DMS53 treated with DMSO at 0.1 percent for 48 hours (cell line): ENCODE data around the gene SHISA6.

Source experiments
- DNase-seq: peaks from one replicate; lab custom pipeline; 2025; ENCODE audit not compliant: unreplicated experiment; lab: John Stamatoyannopoulos, UW

Gene SHISA6

GRCh38 chr17:11430751-11431150, 189.7 kb downstream of the SHISA6 start:
- DNase-seq, result no peak

GRCh38 chr17:11438673-11439072, 197.7 kb downstream of the SHISA6 start:
- DNase-seq, result no peak

GRCh38 chr17:11441004-11441403, 200.0 kb downstream of the SHISA6 start:
- no peak for DNase-seq

GRCh38 chr17:11446316-11446715, 205.3 kb downstream of the SHISA6 start:
- no peak for DNase-seq

- no peak for DNase-seq
Measured at GRCh38 chr17:11454096-11454495, 213.1 kb downstream of the SHISA6 start.

GRCh38 chr17:11458279-11458678, 217.3 kb downstream of the SHISA6 start:
- no peak for DNase-seq

GRCh38 chr17:11459861-11460331, 218.9 kb downstream of the SHISA6 start:
- no peak for DNase-seq

- no peak for DNase-seq
Measured at GRCh38 chr17:11461993-11462548, 221.1 kb downstream of the SHISA6 start.

GRCh38 chr17:11467639-11468038, 226.6 kb downstream of the SHISA6 start:
- no peak for DNase-seq

GRCh38 chr17:11485336-11486100, 244.5 kb downstream of the SHISA6 start:
- DNase-seq, result no peak

- no peak for DNase-seq
Measured at GRCh38 chr17:11486101-11486867, 245.3 kb downstream of the SHISA6 start.

GRCh38 chr17:11486868-11487310, 245.9 kb downstream of the SHISA6 start:
- DNase-seq, result no peak

GRCh38 chr17:11487469-11487868, 246.5 kb downstream of the SHISA6 start:
- DNase-seq, result no peak

- no peak for DNase-seq
Measured at GRCh38 chr17:11488407-11488806, 247.4 kb downstream of the SHISA6 start.

GRCh38 chr17:11490171-11490755, 249.2 kb downstream of the SHISA6 start:
- DNase-seq, result no peak

GRCh38 chr17:11492511-11492910, 251.5 kb downstream of the SHISA6 start:
- DNase-seq, result no peak

GRCh38 chr17:11493936-11494335, 252.9 kb downstream of the SHISA6 start:
- DNase-seq, result no peak

GRCh38 chr17:11495613-11496012, 254.6 kb downstream of the SHISA6 start:
- no peak for DNase-seq

- DNase-seq, result no peak
Measured at GRCh38 chr17:11499881-11500280, 258.9 kb downstream of the SHISA6 start.

GRCh38 chr17:11503308-11504035, 262.5 kb downstream of the SHISA6 start:
- no peak for DNase-seq

- no peak for DNase-seq
Measured at GRCh38 chr17:11506635-11507034, 265.6 kb downstream of the SHISA6 start.
